Glutamatergic neuron (in vitro differentiated cells): ENCODE data around the gene ACTL6B. TPM values are rescaled to one million over a fixed set of nuclear protein-coding genes. Genes with fewer than 3 reads are reported as not detected.

Experiments
- DNase-seq: peaks from one replicate; pipeline ENCODE4 v3.0.0; 2022
- H3K27ac Mint-ChIP-seq: one replicate; pipeline ENCODE4 v1.8.0; 2020; ENCODE audit warnings: mild to moderate bottlenecking, mixed read lengths, inconsistent platforms; ENCODE audit not compliant: unreplicated experiment
- H3K27me3 Mint-ChIP-seq: one replicate; pipeline ENCODE4 v1.8.0; 2020; ENCODE audit warnings: mild to moderate bottlenecking, moderate library complexity, mixed read lengths, inconsistent platforms; ENCODE audit not compliant: unreplicated experiment
- H3K36me3 Mint-ChIP-seq: one replicate; pipeline ENCODE4 v1.8.0; 2020; ENCODE audit warnings: mild to moderate bottlenecking, mixed read lengths, inconsistent platforms; ENCODE audit not compliant: unreplicated experiment
- H3K4me1 Mint-ChIP-seq: one replicate; pipeline ENCODE4 v1.8.0; 2020; ENCODE audit warnings: mild to moderate bottlenecking, low read depth, mixed read lengths, inconsistent platforms; ENCODE audit not compliant: unreplicated experiment
- H3K4me3 Mint-ChIP-seq: one replicate; pipeline ENCODE4 v1.8.0; 2020; ENCODE audit warnings: mild to moderate bottlenecking, mixed read lengths, inconsistent platforms; ENCODE audit not compliant: unreplicated experiment
- H3K9me3 Mint-ChIP-seq: one replicate; pipeline ENCODE4 v1.8.0; 2020; ENCODE audit warnings: mild to moderate bottlenecking, moderate library complexity, mixed read lengths, inconsistent platforms; ENCODE audit not compliant: unreplicated experiment
- total RNA-seq: library from RNA; stranded (reverse); fragmentation: NEBNext Ultra II Directional; extraction: Animal tissue kit (Norgen Biotek cat#: 25700); gene quantifications from one replicate; pipeline ENCODE4 v1.2.1, GENCODE V29; 2021; ENCODE audit not compliant: unreplicated experiment
- TF ChIP-seq, protein P1 (sequence below): fragments of 200-600 bp; sonication (generic); IDR thresholded peaks from one replicate; pipeline ENCODE4 v1.5.0; 2021; ENCODE audit not compliant: partially characterized antibody, unreplicated experiment

Gene ACTL6B
- total RNA-seq, 1 donor from 2014 or later: 95.2 TPM

DNA sequence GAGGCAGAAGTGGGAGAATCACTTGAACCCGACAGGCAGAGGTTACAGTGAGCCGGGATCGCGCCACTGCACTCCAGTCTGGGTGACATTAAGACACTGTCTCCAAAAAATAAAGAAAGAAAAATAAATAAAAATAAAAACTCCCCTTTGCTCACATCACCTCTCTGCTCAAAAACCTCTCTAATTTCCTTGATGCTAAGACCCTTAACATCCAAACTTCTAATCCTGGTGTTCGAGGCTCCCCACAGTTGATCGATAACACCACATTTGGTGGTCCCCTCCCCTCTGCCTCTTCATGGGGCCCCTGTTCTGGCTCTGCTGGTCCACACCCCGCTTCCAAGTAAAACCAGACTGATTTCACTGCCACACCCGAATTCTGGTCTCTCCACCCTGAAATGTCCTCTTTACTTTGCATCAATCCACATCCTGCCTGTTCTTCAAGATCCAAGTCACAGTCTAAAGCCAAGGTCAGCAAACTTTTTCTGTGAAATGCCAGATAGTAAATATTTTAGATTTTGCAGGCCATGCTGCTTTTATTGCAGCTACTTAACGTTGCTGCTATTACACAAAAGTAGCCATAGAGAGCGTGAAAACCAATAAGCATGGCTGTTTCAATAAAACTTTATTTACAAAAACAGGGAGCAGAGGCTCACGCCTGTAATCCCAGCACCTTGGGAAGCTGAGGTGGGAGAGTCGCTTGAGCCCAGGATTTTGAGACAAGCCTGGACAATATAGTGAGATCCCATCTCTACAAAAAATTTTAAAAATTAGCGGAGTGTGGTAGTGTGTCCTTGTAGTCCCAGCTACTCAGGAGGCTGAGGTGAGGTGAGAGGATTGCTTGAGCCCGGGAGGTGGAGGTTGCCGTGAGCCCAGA, 32.1 kb downstream of the ACTL6B start:
- Mint-ChIP-seq H3K4me3 (no peak overlapping the region), H3K27ac (no peak overlapping the region), H3K9me3 (peaks cover 3% of the 10 kb centered on the region), H3K27me3 (peaks cover 14% of the 10 kb centered on the region), H3K4me1 (no peaks in the 10 kb centered on the region), H3K36me3 (peaks cover 5% of the 10 kb centered on the region)
- TF ChIP-seq, protein P1, sequence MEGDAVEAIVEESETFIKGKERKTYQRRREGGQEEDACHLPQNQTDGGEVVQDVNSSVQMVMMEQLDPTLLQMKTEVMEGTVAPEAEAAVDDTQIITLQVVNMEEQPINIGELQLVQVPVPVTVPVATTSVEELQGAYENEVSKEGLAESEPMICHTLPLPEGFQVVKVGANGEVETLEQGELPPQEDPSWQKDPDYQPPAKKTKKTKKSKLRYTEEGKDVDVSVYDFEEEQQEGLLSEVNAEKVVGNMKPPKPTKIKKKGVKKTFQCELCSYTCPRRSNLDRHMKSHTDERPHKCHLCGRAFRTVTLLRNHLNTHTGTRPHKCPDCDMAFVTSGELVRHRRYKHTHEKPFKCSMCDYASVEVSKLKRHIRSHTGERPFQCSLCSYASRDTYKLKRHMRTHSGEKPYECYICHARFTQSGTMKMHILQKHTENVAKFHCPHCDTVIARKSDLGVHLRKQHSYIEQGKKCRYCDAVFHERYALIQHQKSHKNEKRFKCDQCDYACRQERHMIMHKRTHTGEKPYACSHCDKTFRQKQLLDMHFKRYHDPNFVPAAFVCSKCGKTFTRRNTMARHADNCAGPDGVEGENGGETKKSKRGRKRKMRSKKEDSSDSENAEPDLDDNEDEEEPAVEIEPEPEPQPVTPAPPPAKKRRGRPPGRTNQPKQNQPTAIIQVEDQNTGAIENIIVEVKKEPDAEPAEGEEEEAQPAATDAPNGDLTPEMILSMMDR: no peak
- no peak for DNase-seq

DNA sequence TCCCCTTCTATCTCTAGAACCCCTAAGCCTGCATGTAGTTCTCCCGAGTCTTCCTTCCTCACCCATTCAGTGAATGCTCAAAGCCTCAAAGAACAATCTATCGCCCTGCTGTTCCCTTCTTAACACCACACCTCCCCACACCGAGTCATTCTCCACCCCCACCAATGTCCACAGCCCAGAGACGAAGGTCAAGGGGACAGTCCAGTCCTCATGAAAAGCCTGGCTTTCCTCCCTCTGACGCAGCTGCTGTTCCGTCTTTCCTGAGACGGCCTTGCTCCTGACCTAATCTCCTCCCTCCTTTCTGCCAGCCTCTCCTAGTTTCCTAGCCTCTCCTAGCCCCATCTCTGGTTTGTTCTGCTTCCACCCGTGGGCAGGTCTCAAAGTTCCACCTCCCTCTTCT, 34.7 kb downstream of the ACTL6B start:
- DNase-seq: no peak
- Mint-ChIP-seq H3K4me3 (peak overlapping the region; percentile 13), H3K4me1 (no peaks in the 10 kb centered on the region), H3K36me3 (peaks cover 5% of the 10 kb centered on the region), H3K9me3 (peaks cover 3% of the 10 kb centered on the region), H3K27me3 (peaks cover 11% of the 10 kb centered on the region), H3K27ac (peak overlapping the region; percentile 9)
- TF ChIP-seq, protein P1: no peak

DNA sequence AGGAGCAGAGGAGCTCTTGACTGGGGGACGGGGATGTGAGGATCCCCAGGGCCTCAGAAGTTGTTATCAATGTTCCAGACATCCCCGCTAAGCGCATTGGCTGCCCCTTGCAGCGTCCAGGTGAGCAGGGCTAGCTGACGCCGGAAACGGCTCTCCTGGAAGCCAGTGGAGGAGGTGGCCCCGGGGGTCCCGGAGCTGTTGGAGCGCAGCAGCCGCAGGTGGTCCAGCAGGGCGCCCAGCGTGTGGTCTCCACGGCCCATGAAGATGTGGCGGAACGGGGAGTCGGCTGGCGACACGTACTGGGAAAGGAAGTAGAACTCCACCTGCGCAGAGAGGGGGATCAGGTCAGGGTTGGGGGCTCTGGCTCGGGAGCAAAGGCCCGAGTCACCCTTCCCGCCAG, 35.4 kb downstream of the ACTL6B start:
- Mint-ChIP-seq H3K27ac (no peak overlapping the region), H3K4me3 (no peak overlapping the region), H3K9me3 (peaks cover under 1% of the 10 kb centered on the region), H3K4me1 (no peaks in the 10 kb centered on the region), H3K27me3 (peaks cover 8% of the 10 kb centered on the region), H3K36me3 (peaks cover 5% of the 10 kb centered on the region)
- no peak for DNase-seq
- TF ChIP-seq, protein P1: no peak

DNA sequence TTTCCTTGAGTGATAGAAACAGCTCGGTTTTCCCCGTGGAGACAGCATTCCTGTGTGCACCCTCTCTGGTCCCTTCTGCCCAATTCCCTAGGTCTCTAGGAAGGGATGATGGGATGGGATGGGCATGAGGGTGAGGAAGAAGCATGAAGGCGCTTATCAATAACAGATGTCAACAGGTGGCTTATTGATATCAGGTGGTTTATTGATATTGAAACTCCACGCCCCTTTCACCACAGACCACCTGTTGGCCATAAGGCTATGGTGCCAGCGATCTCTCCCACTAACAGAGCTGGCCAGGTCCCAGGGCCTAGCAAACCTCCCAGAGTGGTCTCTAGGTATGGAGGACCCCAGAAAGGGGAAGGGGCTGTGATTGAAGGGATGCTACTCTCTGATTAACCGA, 36.0 kb downstream of the ACTL6B start:
- Mint-ChIP-seq H3K27ac (no peak overlapping the region), H3K27me3 (peaks cover 3% of the 10 kb centered on the region), H3K4me1 (no peaks in the 10 kb centered on the region), H3K9me3 (no peaks in the 10 kb centered on the region), H3K36me3 (peaks cover 5% of the 10 kb centered on the region), H3K4me3 (no peak overlapping the region)
- TF ChIP-seq, protein P1: no peak
- no peak for DNase-seq

DNA sequence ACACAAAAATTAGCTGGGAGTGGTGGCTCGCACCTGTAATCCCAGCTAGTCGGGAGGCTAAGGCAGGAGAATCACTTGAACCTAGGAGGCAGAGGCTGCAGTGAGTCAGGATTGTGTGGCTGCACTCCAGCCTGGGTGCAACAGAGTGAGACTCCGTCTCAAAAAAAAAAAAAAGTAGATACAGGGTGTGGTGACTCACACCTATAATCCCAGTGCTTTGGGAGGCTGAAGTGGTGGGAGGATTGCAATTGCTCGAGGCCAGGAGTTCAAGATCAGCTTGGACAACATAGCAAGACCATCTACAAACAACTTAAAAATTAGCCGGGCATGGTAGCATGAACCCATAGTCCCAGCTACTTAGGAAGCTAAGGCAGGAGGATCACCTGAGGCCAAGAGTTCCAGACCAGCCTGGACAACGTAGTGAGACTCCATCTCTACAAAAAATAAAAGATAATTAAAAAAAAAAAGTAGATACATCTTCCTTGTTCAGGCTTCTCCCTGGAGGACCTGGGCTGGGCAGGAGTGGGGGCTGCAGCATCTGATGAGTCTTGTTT, 41.9 kb downstream of the ACTL6B start:
- no peak for DNase-seq
- Mint-ChIP-seq H3K27me3 (peaks cover 2% of the 10 kb centered on the region), H3K4me1 (peaks cover 5% of the 10 kb centered on the region), H3K4me3 (no peak overlapping the region), H3K27ac (no peak overlapping the region), H3K36me3 (no peaks in the 10 kb centered on the region), H3K9me3 (peaks cover 5% of the 10 kb centered on the region)
- TF ChIP-seq, protein P1: no peak
